ENCODE measurements around the gene AFTPH.

AFTPH gene

DNA sequence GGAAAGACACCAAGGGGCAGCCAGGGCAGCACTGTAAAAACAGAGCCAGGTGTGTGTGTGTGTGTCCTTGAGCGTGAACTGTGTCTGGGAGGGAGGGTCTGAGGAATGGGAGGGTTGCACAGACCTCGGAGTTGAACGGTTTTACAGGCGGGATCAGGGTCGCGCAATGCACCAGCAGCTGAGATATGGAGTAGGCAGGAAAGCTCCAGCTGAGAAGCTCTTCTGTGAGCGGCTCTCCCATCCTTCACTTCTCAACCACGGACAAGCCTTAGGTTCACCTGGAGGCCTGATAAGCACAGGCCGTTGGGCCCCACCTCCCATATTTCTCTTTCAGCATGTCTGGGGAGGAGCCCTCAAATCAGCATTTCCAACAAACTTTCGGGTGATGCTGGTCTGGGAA is 117.5 kb downstream of the AFTPH start:
- TF ChIP-seq, protein P1, sequence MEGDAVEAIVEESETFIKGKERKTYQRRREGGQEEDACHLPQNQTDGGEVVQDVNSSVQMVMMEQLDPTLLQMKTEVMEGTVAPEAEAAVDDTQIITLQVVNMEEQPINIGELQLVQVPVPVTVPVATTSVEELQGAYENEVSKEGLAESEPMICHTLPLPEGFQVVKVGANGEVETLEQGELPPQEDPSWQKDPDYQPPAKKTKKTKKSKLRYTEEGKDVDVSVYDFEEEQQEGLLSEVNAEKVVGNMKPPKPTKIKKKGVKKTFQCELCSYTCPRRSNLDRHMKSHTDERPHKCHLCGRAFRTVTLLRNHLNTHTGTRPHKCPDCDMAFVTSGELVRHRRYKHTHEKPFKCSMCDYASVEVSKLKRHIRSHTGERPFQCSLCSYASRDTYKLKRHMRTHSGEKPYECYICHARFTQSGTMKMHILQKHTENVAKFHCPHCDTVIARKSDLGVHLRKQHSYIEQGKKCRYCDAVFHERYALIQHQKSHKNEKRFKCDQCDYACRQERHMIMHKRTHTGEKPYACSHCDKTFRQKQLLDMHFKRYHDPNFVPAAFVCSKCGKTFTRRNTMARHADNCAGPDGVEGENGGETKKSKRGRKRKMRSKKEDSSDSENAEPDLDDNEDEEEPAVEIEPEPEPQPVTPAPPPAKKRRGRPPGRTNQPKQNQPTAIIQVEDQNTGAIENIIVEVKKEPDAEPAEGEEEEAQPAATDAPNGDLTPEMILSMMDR (IDR thresholded peaks at IDR 0.05; ENCODE audit: insufficient read depth, low read depth, low read length, missing control alignments) = no peak
- no peak for DNase-seq (ENCODE audit: low read depth)

More for the DNA sequence above, 117.5 kb downstream of the AFTPH start:
- H3K4me3 ChIP-seq (ENCODE audit: low read length) = no peak overlapping the region
